GM18499 (cell line): ENCODE results near the gene ZNF106.

Experiments used
- ATAC-seq: cut with Tn5 transposase; IDR thresholded peaks from one replicate; pipeline ENCODE4 v1.9.1; 2021; ENCODE audit warnings: moderate number of reproducible peaks; ENCODE audit not compliant: insufficient read depth, unreplicated experiment

The ZNF106 gene

GRCh38 chr15:42374810-42375209 is 116.1 kb downstream of the ZNF106 start:
- no peak for ATAC-seq

GRCh38 chr15:42373936-42374335 is 117.0 kb downstream of the ZNF106 start:
- no peak for ATAC-seq

- no peak for ATAC-seq
These were observed 117.7 kb downstream of the ZNF106 start for GRCh38 chr15:42373274-42373673.

GRCh38 chr15:42371096-42371495 is 119.8 kb downstream of the ZNF106 start:
- ATAC-seq: no peak

- no peak for ATAC-seq
These were observed 122.8 kb downstream of the ZNF106 start for GRCh38 chr15:42368096-42368495.

- no peak for ATAC-seq
These were observed 123.9 kb downstream of the ZNF106 start for GRCh38 chr15:42367041-42367440.

- no peak for ATAC-seq
These were observed 124.9 kb downstream of the ZNF106 start for GRCh38 chr15:42365921-42366550.

GRCh38 chr15:42364529-42364928 is 126.4 kb downstream of the ZNF106 start:
- no peak for ATAC-seq

- no peak for ATAC-seq
These were observed 127.0 kb downstream of the ZNF106 start for GRCh38 chr15:42363942-42364341.

GRCh38 chr15:42363487-42363886 is 127.5 kb downstream of the ZNF106 start:
- no peak for ATAC-seq
